NCI-H128 (cell line): ENCODE measurements around the gene WNT9B.
"Not testable (repeated sequence)": the region's sequence is repeated elsewhere in the genome, so short reads cannot be mapped to it uniquely, and the experiment has no call there.

Experiments used
- DNase-seq: peaks from one replicate; lab custom pipeline; 2025; ENCODE audit not compliant: unreplicated experiment; lab: John Stamatoyannopoulos, UW

WNT9B gene

GRCh38 chr17:46821482-46822387 is 29.6 kb upstream of the WNT9B start:
- no peak for DNase-seq

DNA sequence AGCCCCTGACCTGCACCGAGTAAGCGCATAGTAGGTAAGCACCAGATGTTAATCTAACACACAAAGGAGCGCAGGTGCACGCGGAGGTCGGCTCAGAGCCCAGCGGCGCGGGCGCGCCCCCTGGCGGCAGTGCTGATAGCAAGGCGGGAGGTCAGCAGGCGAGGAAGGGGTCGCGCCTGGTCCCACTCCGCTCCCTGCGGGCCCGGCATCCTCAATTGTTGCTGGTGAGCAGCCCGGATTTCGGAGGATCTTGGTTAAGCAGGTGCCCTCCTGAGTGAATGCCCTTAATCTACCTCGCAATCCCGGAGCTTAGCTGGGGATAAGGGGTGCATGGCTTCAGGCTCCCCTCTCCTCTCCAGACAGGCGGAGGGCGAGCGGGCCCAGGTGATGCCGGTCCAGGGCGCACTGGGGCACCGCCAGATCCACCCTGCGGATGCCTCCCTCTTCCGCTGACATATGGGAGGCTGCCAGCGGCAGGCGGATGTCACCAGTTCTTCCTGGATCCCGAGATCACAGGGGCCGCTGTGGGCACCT is 28.9 kb upstream of the WNT9B start:
- no peak for DNase-seq

DNA sequence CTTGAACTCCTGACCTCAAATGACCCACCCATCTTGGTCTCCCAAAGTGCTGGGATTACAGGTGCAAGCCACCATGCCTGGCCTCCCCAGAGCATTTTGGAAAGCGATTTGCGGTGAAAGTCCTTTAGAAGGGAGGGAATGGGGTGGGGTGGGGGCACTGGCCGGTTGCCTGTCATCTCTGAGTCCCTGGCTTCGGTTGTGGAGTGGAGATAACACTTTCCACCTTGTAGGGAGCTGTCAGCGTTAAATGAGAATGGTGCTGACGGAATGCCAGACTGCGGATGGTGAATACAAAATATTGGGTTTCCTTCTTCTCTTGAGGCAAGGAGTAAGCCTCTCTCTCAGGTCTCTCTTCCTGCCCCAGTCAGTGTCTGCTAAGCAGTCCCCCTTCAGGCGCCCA is 27.7 kb upstream of the WNT9B start:
- DNase-seq = no peak

GRCh38 chr17:46826116-46826515 is 25.3 kb upstream of the WNT9B start:
- DNase-seq = no peak

DNA sequence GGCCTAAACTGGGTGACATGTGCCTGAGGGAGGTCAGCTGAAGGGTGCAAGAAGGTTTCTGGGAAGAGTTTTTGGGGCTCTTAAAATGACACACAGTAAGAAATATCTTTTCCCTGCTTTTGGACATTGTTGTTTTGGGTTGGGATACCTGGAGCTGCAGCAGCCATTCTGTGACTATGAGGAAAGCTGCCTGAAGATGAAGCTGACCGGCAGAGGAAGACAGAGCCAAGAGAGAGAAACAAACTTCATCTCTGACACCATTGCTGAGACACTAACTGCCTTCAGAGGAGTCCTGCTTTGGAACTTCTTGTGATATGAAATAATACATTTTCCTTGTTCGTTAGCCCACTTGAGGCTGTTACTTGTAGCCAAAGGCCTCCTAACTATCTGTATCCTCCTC is 24.1 kb upstream of the WNT9B start:
- no peak for DNase-seq

GRCh38 chr17:46831573-46832330 is 19.6 kb upstream of the WNT9B start:
- DNase-seq = no peak

- DNase-seq = no peak
Observed at GRCh38 chr17:46832331-46832821, 19.0 kb upstream of the WNT9B start.

DNA sequence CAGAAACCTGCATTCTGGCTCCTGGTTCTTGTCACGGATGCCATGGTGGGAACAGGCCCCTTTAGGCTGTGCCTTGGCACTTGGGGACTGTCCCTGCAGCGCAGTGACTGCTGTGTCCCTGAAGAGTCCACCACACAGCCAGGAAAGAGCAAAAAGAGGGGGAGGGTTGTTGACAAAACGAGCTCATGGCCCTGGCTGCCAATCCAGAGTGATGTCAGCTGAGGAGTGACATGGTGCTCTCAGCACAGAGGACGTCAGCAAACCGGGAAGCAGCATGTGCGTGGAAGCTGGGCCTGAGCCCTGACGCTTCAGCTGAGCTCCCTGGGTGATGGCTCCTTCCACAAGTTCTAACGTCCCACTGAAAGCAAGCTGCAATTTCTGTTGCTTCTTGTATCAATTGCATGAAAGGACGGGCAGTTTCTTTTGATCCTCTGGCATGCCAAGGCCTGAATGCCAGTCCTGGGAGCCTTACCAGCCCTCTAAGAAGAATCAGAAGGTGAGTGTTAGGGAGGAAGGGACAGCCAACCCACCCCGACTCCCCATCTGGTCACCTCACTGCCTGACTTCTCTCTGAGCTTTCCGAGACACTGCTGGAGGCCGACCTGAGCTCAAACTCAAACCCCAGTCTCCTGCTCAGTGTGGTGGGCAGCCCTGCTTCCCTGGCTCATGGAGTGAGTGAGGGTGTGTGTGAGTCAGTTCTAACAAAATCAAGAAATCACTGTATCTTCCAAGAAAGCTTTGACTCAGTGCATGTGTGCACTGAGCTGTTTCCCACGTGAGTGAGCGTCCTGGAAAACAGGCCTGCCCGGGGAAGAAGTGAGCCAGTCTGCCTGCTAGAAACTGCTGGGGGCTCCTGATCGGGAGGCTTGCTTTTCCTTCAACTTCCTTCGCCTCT is 18.2 kb upstream of the WNT9B start:
- no peak for DNase-seq

DNA sequence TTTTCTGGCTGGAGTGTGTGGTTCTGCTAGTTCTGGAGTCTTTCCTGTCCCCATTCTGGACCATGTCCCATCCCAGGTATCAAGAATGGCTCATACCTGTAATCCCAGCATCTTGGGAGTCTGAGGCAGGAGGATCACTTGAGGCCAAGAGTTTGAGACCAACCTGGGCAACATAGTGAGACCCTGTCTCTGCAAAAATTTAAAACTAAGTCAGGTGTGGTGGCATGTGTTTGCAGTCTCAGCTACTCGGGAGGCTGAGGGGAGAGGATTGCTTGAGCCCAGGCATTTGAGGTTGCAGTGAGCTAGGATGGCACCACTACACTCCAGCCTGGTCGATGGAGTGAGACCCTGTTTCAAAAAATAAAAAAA is 17.6 kb upstream of the WNT9B start:
- no peak for DNase-seq

DNA sequence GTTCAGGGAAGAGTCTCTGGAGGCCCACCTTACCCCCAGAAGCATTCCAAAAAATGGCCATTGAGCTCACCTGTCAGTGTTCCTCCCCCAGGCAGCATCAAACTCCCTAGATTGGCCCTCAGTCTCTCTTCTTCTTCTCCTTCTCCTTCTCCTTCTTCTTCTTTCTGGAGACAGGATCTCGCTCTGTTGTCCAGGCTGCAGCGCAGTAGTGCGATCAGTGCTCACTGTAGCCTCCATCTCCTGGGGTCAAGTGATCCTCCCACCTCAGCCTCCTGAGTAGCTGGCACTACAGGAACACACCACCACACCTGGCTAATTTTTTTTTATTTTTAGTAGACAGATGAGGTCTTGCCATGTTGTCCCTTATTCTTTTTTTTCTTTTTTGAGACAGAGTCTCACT is 16.5 kb upstream of the WNT9B start:
- DNase-seq = no peak

DNA sequence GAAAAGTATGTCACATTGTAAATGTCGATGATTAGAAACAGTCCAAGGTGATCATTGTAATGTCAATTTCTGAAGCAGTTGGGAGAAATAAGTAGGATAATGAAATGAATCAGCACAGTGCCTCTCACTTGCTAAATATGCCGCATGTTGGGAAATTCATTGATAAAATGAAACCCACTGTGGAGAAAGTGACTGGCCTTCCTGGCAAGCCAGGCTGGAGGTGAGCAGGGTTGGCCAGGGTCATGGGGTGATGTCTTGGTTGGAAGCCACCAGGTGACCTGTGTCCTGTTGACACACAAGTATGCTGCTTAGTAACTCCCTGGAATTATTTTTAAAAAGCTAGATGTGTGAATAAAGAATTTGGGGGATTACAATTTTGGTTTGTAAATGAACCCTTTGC is 14.9 kb upstream of the WNT9B start:
- DNase-seq = no peak

DNA sequence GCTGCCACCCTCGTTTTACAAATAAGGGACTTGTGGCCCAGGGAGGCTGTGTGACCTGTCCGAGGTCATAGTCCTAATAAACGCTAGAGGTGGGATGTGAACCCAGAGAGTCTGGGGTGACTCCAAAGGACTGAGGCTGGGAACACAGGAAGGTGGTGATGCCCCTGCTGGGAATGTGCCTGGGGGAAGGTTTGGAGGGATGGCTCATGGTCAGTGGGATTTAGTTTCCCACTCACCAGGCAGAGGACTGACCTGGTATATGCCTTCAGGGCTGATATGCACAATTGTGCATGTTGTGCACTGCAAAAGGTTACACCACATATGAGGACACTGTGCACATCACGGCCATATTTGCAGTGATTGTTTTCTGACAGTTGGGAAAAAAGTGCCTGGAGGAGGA is 13.9 kb upstream of the WNT9B start:
- DNase-seq = no peak

- no peak for DNase-seq
Observed at GRCh38 chr17:46839211-46839610, 12.2 kb upstream of the WNT9B start.

GRCh38 chr17:46840596-46840995 is 10.8 kb upstream of the WNT9B start:
- not testable (repeated sequence) for DNase-seq

DNA sequence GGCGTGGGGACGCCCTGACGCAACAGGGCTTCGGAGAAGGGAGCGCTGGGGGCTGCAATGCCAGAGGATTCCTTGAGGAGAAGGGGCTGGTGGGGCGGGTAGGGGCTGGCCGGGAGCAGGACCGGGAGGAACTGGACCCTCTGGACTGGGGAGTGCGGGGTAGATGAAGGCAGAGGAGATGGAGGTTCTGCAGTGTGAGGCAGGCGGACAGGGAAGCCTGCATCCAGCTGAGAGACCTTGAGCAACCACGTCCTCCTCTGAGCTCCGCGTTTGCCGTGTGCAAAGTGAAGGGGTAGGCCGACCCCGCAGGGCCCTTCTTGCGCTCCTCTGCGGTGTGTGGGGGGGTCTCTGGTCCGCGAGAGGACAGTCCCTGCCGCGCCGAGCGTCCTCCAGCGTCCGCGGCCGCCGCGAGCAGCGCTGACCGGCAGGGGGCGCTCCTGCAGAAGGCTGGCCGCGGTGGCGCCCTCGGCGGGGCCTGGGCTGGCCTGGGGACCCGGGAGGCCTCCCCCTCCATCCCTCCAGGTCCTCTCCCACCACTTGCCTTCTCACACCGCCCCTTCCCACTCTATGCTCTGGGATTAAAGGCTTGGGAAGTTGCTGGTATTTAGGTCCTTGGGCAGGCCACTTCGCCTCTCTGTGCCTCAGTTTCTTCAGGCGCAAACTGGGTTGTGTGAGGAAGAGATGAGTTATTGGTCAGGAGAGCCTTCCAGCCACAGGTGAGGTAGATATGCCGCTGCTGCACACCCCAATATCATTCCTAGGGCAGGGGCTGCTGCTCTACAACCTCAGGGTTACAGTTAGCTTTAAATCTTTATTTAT is 9.6 kb upstream of the WNT9B start:
- no peak for DNase-seq

GRCh38 chr17:46842835-46843234 is 8.5 kb upstream of the WNT9B start:
- no peak for DNase-seq

GRCh38 chr17:46847204-46848191 is 3.9 kb upstream of the WNT9B start:
- no peak for DNase-seq

GRCh38 chr17:46848534-46848933 is 2.8 kb upstream of the WNT9B start:
- DNase-seq = no peak

GRCh38 chr17:46850688-46851028 is 725 bp upstream of the WNT9B start:
- DNase-seq = no peak
